NCI-H2171 treated with DMSO at 0.1 percent for 48 hours (cell line): ENCODE results near the gene MRPL57.
"Not testable (repeated sequence)": the region's sequence is repeated elsewhere in the genome, so short reads cannot be mapped to it uniquely, and the experiment has no call there.

ENCODE experiments used
- DNase-seq: peaks from one replicate; lab custom pipeline; 2025; lab: John Stamatoyannopoulos, UW

Gene MRPL57

GRCh38 chr13:21176215-21176981, at the start of gene MRPL57, which contains the start of gene SKA3:
TSS of gene MRPL57 (plus strand) at chr13:21176658. CDS start at chr13:21176917, 259 bp downstream.
TSS of gene SKA3 (minus strand) at chr13:21176552. CDS start at chr13:21176477, 75 bp downstream.
- DNase-seq = peak; percentile 82

GRCh38 chr13:21130116-21130515, 46.3 kb upstream of the MRPL57 start:
- no peak for DNase-seq

- no peak for DNase-seq
These were observed 43.4 kb upstream of the MRPL57 start for GRCh38 chr13:21133077-21133476.

GRCh38 chr13:21134475-21134874, 42.0 kb upstream of the MRPL57 start:
- no peak for DNase-seq

- not testable (repeated sequence) for DNase-seq
These were observed 40.6 kb upstream of the MRPL57 start for GRCh38 chr13:21135833-21136232.

GRCh38 chr13:21137696-21138095, 38.8 kb upstream of the MRPL57 start:
- DNase-seq = no peak

GRCh38 chr13:21138561-21138960, 37.9 kb upstream of the MRPL57 start:
- DNase-seq = no peak

- DNase-seq = no peak
These were observed 37.1 kb upstream of the MRPL57 start for GRCh38 chr13:21139374-21139773.

- DNase-seq = no peak
These were observed 33.7 kb upstream of the MRPL57 start for GRCh38 chr13:21142766-21143165.

GRCh38 chr13:21147827-21148226, 28.6 kb upstream of the MRPL57 start:
- DNase-seq = no peak

- DNase-seq = no peak
These were observed 27.8 kb upstream of the MRPL57 start for GRCh38 chr13:21148557-21149258.

- DNase-seq = no peak
These were observed 26.9 kb upstream of the MRPL57 start for GRCh38 chr13:21149568-21149967.

GRCh38 chr13:21150013-21150412, 26.4 kb upstream of the MRPL57 start:
- DNase-seq = no peak

GRCh38 chr13:21152251-21152899, 24.1 kb upstream of the MRPL57 start:
- no peak for DNase-seq

GRCh38 chr13:21164631-21165030, 11.8 kb upstream of the MRPL57 start:
- no peak for DNase-seq

GRCh38 chr13:21165606-21166005, 10.9 kb upstream of the MRPL57 start:
- DNase-seq = not testable (repeated sequence)

GRCh38 chr13:21171420-21171819, 5.0 kb upstream of the MRPL57 start:
- no peak for DNase-seq

GRCh38 chr13:21173767-21174166, 2.7 kb upstream of the MRPL57 start:
- DNase-seq = not testable (repeated sequence)

- no peak for DNase-seq
These were observed 723 bp upstream of the MRPL57 start for GRCh38 chr13:21175656-21176214.

- no peak for DNase-seq
These were observed 475 bp downstream of the MRPL57 start for GRCh38 chr13:21176982-21177284.

GRCh38 chr13:21181671-21182070, 5.2 kb downstream of the MRPL57 start:
- no peak for DNase-seq

GRCh38 chr13:21186410-21186809, 10.0 kb downstream of the MRPL57 start:
- DNase-seq = not testable (repeated sequence)

GRCh38 chr13:21194756-21195155, 18.3 kb downstream of the MRPL57 start:
- not testable (repeated sequence) for DNase-seq
